ENCODE measurements around the gene ITSN1. TPM values are rescaled to one million over a fixed set of nuclear protein-coding genes. Genes with fewer than 3 reads are reported as not detected.
"Not testable (repeated sequence)": the region's sequence is repeated elsewhere in the genome, so short reads cannot be mapped to it uniquely, and the experiment has no call there.

Gene ITSN1
- total RNA-seq, 2 donors from 2014 or later, result 15.0 to 47.5 TPM

DNA sequence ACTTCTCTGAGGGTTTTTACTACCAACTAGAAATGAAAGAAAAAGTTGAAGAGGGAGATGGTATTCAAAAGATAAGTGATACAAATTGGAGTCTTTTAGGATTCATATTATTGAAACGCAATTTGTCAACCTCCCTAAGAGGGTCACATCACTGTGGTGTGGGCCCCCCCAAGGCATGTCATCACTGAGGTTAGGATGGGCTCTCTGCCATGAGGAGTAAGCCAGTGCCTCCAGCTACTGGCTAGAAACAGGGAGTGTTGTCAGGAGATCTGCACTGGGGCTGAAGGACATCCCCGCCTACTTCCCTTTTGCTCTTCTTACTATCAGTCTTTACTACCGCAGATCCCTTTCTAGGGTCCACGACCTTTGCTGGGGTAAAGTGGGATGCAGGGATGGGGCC is 25.9 kb downstream of the ITSN1 start:
- WGBS, 2 donors, result 64% methylated on average over 4 of the region's 4 CpGs
- no peaks in the 10 kb centered on the region for H3K36me3 ChIP-seq (replicated peaks in 1 of 2; ENCODE audit: insufficient read depth in 1 of 2, low read depth in 2 of 2)
- intact Hi-C loops (cut with DNase I), result no loop called here
- TF ChIP-seq CTCF (IDR thresholded peaks at IDR 0.05), result no peak
- TF ChIP-seq POLR2A (IDR thresholded peaks at IDR 0.05), result no peak
- H3K4me3 ChIP-seq, result no peak overlapping the region
- H3K27ac ChIP-seq, result no peak overlapping the region
- ATAC-seq (no peak), DNase-seq (no peak)
- no peaks in the 10 kb centered on the region for H3K4me1 ChIP-seq
- H3K27me3 ChIP-seq, result no peaks in the 10 kb centered on the region
- no peaks in the 10 kb centered on the region for H3K9me3 ChIP-seq

DNA sequence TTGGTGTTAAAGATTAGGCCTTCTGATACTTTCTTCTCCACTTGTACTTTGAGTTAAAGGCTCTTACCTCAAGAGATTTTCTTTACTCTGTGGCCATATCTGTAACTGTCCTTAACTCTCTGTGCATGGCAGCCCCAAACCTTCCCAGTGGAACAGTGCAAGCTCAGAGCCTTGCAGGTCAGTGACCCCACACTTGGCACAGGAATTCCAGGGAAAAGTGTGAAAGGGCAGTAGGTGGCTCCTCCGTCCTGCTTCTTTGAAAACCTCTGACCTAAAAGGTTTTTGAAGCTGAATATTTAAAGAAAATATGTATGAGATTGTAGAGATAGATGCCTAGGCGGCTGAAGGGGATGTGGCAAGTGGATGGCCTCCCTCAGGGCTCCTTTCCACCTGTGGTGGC is 26.3 kb downstream of the ITSN1 start:
- H3K9me3 ChIP-seq, result no peaks in the 10 kb centered on the region
- DNase-seq (no peak), ATAC-seq (no peak)
- H3K27ac ChIP-seq, result no peak overlapping the region
- intact Hi-C loops (cut with DNase I), result no loop called here
- no peaks in the 10 kb centered on the region for H3K27me3 ChIP-seq
- 91 to 95% methylated on average over 2 of the region's 2 CpGs for WGBS, 2 donors
- TF ChIP-seq POLR2A (IDR thresholded peaks at IDR 0.05) (no peak), CTCF (IDR thresholded peaks at IDR 0.05) (no peak)
- no peaks in the 10 kb centered on the region for H3K36me3 ChIP-seq (replicated peaks in 1 of 2; ENCODE audit: insufficient read depth in 1 of 2, low read depth in 2 of 2)
- no peaks in the 10 kb centered on the region for H3K4me1 ChIP-seq
- no peak overlapping the region for H3K4me3 ChIP-seq

- Histone ChIP-seq H3K27me3 (no peaks in the 10 kb centered on the region), H3K4me1 (no peaks in the 10 kb centered on the region), H3K4me3 (no peak overlapping the region), H3K27ac (no peak overlapping the region), H3K36me3 (replicated peaks in 1 of 2; ENCODE audit: insufficient read depth in 1 of 2, low read depth in 2 of 2) (no peaks in the 10 kb centered on the region), H3K9me3 (no peaks in the 10 kb centered on the region)
- ATAC-seq (no peak), DNase-seq (no peak)
- 74 to 80% methylated on average over 6 of the region's 6 CpGs for WGBS, 2 donors
- intact Hi-C loops (cut with DNase I), result no loop called here
- TF ChIP-seq POLR2A (IDR thresholded peaks at IDR 0.05) (no peak), CTCF (IDR thresholded peaks at IDR 0.05) (no peak)
Observed at GRCh38 chr21:33670076-33670978, 28.0 kb downstream of the ITSN1 start.

- DNase-seq (no peak), ATAC-seq (no peak)
- no peak for TF ChIP-seq CTCF (IDR thresholded peaks at IDR 0.05)
- Histone ChIP-seq H3K27me3 (no peaks in the 10 kb centered on the region), H3K27ac (no peak overlapping the region), H3K9me3 (no peaks in the 10 kb centered on the region), H3K4me3 (no peak overlapping the region), H3K36me3 (replicated peaks in 1 of 2; ENCODE audit: insufficient read depth in 1 of 2, low read depth in 2 of 2) (no peaks in the 10 kb centered on the region), H3K4me1 (no peaks in the 10 kb centered on the region)
- intact Hi-C loops (cut with DNase I), result no loop called here
- 61% methylated on average over 8 of the region's 8 CpGs for WGBS, 2 donors
Observed at GRCh38 chr21:33673473-33673872, 31.2 kb downstream of the ITSN1 start.

- intact Hi-C loops (cut with DNase I), result no loop called here
Observed at GRCh38 chr21:33674226-33674625, 31.9 kb downstream of the ITSN1 start.

DNA sequence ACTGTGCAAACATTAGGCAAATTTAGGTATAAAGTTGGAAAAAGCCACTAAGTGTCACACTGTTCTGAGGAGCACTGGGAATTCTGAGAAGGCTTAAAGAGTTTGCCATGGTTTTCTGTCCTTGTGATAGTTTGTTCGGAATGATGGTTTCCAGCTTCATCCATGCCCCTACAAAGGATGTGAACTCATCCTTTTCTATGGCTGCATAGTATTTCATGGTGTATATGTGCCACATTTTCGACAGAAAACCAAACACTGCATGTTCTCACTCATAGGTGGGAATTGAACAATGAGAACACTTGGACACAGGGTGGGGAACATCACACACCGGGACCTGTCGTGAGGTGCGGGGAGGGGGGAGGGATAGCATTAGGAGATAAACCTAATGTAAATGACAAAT is 34.4 kb downstream of the ITSN1 start:
- H3K36me3 ChIP-seq (replicated peaks in 1 of 2; ENCODE audit: insufficient read depth in 1 of 2, low read depth in 2 of 2); H3K27me3 ChIP-seq; H3K9me3 ChIP-seq; intact Hi-C loops (cut with DNase I); H3K27ac ChIP-seq; H3K4me3 ChIP-seq; H3K4me1 ChIP-seq; ATAC-seq; DNase-seq: not testable (repeated sequence)
- 85 to 89% methylated on average over 5 of the region's 5 CpGs for WGBS, 2 donors

More at GRCh38 chr21:33674226-33674625, 31.9 kb downstream of the ITSN1 start:
- no peaks in the 10 kb centered on the region for H3K9me3 ChIP-seq
- no peak overlapping the region for H3K4me3 ChIP-seq
- no peaks in the 10 kb centered on the region for H3K4me1 ChIP-seq
- DNase-seq (no peak), ATAC-seq (no peak)
- no peaks in the 10 kb centered on the region for H3K27me3 ChIP-seq
- no peaks in the 10 kb centered on the region for H3K36me3 ChIP-seq (replicated peaks in 1 of 2; ENCODE audit: insufficient read depth in 1 of 2, low read depth in 2 of 2)
- no peak for TF ChIP-seq CTCF (IDR thresholded peaks at IDR 0.05)
- no peak for TF ChIP-seq POLR2A (IDR thresholded peaks at IDR 0.05)
- WGBS, 2 donors, result 32 to 35% methylated on average over 1 of the region's 1 CpG
- no peak overlapping the region for H3K27ac ChIP-seq

Measured in body of pancreas (tissue), 4 donors.